Measurements from ENCODE around the gene APOA1. TPM values are rescaled to one million over a fixed set of nuclear protein-coding genes. Genes with fewer than 3 reads are reported as not detected.

The APOA1 gene
- total RNA-seq, 1 experiment from 2014 or later = not detected

DNA sequence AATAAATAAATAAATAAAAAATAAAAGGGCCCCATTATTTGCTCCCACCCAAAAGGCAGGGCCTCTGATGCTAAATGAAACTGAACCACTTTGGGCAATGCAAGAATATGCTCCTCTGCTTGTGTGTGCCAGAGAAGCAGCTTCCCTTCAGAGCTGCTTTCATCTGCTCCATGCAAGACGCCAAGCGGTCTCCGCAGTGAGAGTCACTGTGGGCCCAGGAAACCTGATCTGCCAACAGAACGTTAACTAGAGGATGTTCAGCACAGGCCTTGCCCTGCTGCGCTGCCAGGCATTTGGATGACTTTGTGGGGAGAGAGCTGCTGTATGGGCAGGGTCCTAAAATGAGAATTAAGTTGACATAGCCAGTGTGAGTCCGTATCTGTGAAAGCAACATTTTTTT, 43.7 kb upstream of the APOA1 start:
- H4K20me1 ChIP-seq (ENCODE audit: insufficient read depth) = 0 out of 2 replicates have a peak, but pooled peaks cover 3% of the 10 kb centered on the region
- H3K4me1 ChIP-seq (replicated peaks; ENCODE audit: insufficient read depth) = 0 out of 2 replicates have a peak, but pooled peaks cover 4% of the 10 kb centered on the region
- no TSS peak for BruUV-seq (replicated peaks)
- no peak overlapping the region for H3K27ac ChIP-seq
- no peak for DNase-seq
- H2AFZ ChIP-seq = no peak overlapping the region
- no peak overlapping the region for H3K4me3 ChIP-seq
- H3K4me2 ChIP-seq = no peak overlapping the region
- intact Hi-C loops (cut with micrococcal nuclease; ENCODE audit: unreplicated experiment) = loop anchor here (2.0 kb wide), 1 partner anchor 226 kb away; no protein-coding TSS in a partner anchor
- TF ChIP-seq, protein P1, sequence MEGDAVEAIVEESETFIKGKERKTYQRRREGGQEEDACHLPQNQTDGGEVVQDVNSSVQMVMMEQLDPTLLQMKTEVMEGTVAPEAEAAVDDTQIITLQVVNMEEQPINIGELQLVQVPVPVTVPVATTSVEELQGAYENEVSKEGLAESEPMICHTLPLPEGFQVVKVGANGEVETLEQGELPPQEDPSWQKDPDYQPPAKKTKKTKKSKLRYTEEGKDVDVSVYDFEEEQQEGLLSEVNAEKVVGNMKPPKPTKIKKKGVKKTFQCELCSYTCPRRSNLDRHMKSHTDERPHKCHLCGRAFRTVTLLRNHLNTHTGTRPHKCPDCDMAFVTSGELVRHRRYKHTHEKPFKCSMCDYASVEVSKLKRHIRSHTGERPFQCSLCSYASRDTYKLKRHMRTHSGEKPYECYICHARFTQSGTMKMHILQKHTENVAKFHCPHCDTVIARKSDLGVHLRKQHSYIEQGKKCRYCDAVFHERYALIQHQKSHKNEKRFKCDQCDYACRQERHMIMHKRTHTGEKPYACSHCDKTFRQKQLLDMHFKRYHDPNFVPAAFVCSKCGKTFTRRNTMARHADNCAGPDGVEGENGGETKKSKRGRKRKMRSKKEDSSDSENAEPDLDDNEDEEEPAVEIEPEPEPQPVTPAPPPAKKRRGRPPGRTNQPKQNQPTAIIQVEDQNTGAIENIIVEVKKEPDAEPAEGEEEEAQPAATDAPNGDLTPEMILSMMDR (conservative IDR thresholded peaks at IDR 0.05) = no peak
- TF ChIP-seq EZH2 (IDR thresholded peaks at IDR 0.05; ENCODE audit: low read depth) = no peak
- no peaks in the 10 kb centered on the region for H3K9me2 ChIP-seq (ENCODE audit: insufficient read depth)
- ChIA-PET POLR2A (ENCODE audit: unreplicated experiment) (no interaction called here), CTCF (no interaction called here)
- no peaks in the 10 kb centered on the region for H3K9me3 ChIP-seq (ENCODE audit: insufficient read depth, low read depth)
- H3K79me2 ChIP-seq (ENCODE audit: low read depth) = no peaks in the 10 kb centered on the region
- no peaks in the 10 kb centered on the region for H3K36me3 ChIP-seq (ENCODE audit: low read depth)
- H3K27me3 ChIP-seq (ENCODE audit: insufficient read depth, low read depth) = no peaks in the 10 kb centered on the region
- H3F3A ChIP-seq (ENCODE audit: insufficient read depth, low read depth) = no peaks in the 10 kb centered on the region

DNA sequence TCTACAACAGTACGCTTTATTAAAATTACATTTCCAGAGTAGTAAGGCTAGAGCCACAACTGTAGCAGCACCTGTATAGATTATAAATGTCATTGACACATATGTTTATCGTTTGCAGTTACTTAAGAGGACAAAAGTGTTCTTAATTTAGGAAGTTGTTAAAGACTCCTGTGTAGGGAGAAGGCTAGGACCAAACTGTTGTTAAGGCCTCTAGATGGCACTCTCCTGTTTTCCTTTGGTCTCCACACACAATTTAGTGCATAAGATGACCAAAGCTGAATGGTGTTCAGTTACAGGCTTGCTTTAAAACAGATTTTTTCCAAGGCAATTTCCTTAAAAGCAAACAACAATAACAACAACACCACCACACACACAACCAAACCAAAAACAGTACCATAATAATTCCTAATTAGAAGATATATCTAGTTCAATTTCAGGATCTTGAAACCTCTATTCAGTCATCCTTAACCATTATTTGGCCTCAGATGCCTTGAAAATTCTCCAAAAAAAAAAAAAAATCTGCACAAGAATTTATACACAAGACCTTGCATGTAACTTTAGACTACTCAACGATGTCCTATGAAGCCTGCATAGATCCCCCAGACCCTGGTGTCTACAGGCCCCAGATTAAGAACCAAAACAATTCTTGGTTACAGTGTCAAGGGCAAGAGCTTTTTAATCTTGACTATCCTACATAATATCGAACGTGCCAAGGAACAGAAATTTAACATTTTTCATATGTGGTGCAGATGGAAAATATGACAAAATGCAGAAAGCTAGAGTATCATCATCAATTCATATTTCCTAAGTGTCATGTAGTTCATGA, 42.6 kb upstream of the APOA1 start:
- peak; percentile 8 to 65 for DNase-seq
- H3F3A ChIP-seq (ENCODE audit: insufficient read depth, low read depth) = no peaks in the 10 kb centered on the region
- ChIA-PET CTCF (interaction anchor here (0.7 to 1.4 kb wide), 3 partner anchors 89 to 226 kb away, joined by 3 to 6 read pairs (median 5); no protein-coding TSS in a partner anchor), POLR2A (ENCODE audit: unreplicated experiment) (interaction anchor here (0.6 kb wide), 2 partner anchors 44 to 210 kb away, joined by 3 to 21 read pairs; no protein-coding TSS in a partner anchor)
- no peaks in the 10 kb centered on the region for H3K9me2 ChIP-seq (ENCODE audit: insufficient read depth)
- intact Hi-C loops (cut with micrococcal nuclease; ENCODE audit: unreplicated experiment) = loop anchor here (1.0 to 2.0 kb wide), 3 partner anchors 218 to 346 kb away; partner anchors contain the start of gene SIK3
- 0 out of 2 replicates have a peak, but pooled peaks cover 4% of the 10 kb centered on the region for H3K4me1 ChIP-seq (replicated peaks; ENCODE audit: insufficient read depth)
- no peaks in the 10 kb centered on the region for H3K79me2 ChIP-seq (ENCODE audit: low read depth)
- no TSS peak for BruUV-seq (replicated peaks)
- H4K20me1 ChIP-seq (ENCODE audit: insufficient read depth) = 0 out of 2 replicates have a peak, but pooled peaks cover 3% of the 10 kb centered on the region
- H3K4me2 ChIP-seq = no peak overlapping the region
- H3K27me3 ChIP-seq (ENCODE audit: insufficient read depth, low read depth) = no peaks in the 10 kb centered on the region
- H3K27ac ChIP-seq = no peak overlapping the region
- no peaks in the 10 kb centered on the region for H3K9me3 ChIP-seq (ENCODE audit: insufficient read depth, low read depth)
- no peak overlapping the region for H2AFZ ChIP-seq
- no peaks in the 10 kb centered on the region for H3K36me3 ChIP-seq (ENCODE audit: low read depth)
- TF ChIP-seq, protein P1 (conservative IDR thresholded peaks at IDR 0.05) = peak; percentile 86
- TF ChIP-seq EZH2 (IDR thresholded peaks at IDR 0.05; ENCODE audit: low read depth) = no peak
- no peak overlapping the region for H3K4me3 ChIP-seq

DNA sequence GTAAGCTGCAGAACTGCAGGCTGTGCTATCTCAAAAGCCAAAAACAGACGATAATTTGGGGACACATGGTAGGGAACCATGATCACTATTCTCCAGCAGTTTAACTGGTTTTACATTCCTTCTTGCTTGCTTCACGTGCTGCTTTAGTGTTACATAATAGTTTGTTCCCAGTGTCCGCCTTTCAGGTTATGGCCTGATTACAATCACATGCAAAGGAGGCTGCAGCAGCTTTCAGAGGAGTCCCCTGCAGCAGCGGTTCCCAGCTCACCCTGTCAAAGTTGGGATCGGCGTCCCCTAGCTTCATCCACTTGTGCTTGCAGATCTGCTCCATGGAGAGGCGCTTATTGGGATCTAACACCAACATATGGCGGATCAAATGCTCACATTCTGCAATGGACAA, 39.2 kb upstream of the APOA1 start:
- intact Hi-C loops (cut with micrococcal nuclease; ENCODE audit: unreplicated experiment) = no loop called here
- POLR2A ChIA-PET (ENCODE audit: unreplicated experiment) = no interaction called here

More for the DNA sequence above, 39.2 kb upstream of the APOA1 start:
- no peak overlapping the region for H2AFZ ChIP-seq
- no peak overlapping the region for H3K4me2 ChIP-seq
- H3K27ac ChIP-seq = no peak overlapping the region
- H3K4me3 ChIP-seq = no peak overlapping the region
- CTCF ChIA-PET = no interaction called here
- no peaks in the 10 kb centered on the region for H3K79me2 ChIP-seq (ENCODE audit: low read depth)
- no peak for DNase-seq
- TF ChIP-seq EZH2 (IDR thresholded peaks at IDR 0.05; ENCODE audit: low read depth) = no peak
- TF ChIP-seq, protein P1 (conservative IDR thresholded peaks at IDR 0.05) = no peak
- 0 out of 2 replicates have a peak, but pooled peaks cover 3% of the 10 kb centered on the region for H4K20me1 ChIP-seq (ENCODE audit: insufficient read depth)
- H3K9me3 ChIP-seq (ENCODE audit: insufficient read depth, low read depth) = no peaks in the 10 kb centered on the region
- H3K27me3 ChIP-seq (ENCODE audit: insufficient read depth, low read depth) = no peaks in the 10 kb centered on the region
- BruUV-seq (replicated peaks) = no TSS peak
- no peaks in the 10 kb centered on the region for H3F3A ChIP-seq (ENCODE audit: insufficient read depth, low read depth)
- 0 out of 2 replicates have a peak, but pooled peaks cover 4% of the 10 kb centered on the region for H3K4me1 ChIP-seq (replicated peaks; ENCODE audit: insufficient read depth)
- no peaks in the 10 kb centered on the region for H3K36me3 ChIP-seq (ENCODE audit: low read depth)
- H3K9me2 ChIP-seq (ENCODE audit: insufficient read depth) = no peaks in the 10 kb centered on the region

Measured in PC-9 (cell line).